GM19372 (cell line): ENCODE measurements around the gene C5orf58.
"Not testable (repeated sequence)": the region's sequence is repeated elsewhere in the genome, so short reads cannot be mapped to it uniquely, and the experiment has no call there.

ENCODE experiments used
- ATAC-seq: cut with Tn5 transposase; IDR thresholded peaks from one replicate; pipeline ENCODE4 v1.9.1; 2021; ENCODE audit warnings: mild to moderate bottlenecking, low read depth, moderate library complexity; ENCODE audit not compliant: unreplicated experiment

The C5orf58 gene

DNA sequence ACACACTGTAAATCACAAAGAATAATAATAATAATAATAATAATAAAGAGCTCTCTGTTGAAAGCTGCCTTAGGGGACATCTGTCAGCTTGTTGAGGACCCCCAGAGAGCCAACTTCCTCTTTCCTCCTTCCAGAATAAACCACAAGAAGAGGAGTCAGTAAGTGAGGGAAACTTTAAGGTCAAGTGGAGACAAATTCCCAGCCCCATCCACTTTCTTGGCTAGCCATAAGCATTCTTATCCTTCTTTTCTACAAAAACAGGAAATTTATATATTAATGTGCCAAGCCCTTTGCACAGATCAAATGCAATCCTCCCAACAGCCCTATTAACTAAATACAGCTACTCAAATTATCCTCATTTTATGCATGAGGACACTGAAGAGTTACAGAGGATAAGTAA, 9.4 kb upstream of the C5orf58 start:
- no peak for ATAC-seq

DNA sequence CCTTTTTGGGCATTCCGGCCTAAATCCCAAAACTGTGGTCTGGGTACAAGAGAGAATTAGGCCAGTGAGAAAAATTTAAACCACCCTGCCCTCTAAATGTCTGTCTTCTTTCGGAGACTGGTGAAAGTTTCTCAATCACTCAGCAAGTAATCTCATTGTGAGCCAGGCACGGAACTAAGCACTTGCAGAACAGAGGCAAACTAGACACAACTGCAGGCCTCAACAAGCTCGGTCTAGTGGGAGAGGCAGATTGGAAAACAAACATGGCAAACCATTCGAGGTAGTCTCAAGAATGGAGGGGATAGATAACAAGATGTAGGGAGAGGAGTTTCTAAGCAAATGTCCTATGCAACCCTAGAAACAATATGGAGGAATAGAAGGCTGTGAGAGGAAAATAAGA, 8.9 kb upstream of the C5orf58 start:
- ATAC-seq = no peak

DNA sequence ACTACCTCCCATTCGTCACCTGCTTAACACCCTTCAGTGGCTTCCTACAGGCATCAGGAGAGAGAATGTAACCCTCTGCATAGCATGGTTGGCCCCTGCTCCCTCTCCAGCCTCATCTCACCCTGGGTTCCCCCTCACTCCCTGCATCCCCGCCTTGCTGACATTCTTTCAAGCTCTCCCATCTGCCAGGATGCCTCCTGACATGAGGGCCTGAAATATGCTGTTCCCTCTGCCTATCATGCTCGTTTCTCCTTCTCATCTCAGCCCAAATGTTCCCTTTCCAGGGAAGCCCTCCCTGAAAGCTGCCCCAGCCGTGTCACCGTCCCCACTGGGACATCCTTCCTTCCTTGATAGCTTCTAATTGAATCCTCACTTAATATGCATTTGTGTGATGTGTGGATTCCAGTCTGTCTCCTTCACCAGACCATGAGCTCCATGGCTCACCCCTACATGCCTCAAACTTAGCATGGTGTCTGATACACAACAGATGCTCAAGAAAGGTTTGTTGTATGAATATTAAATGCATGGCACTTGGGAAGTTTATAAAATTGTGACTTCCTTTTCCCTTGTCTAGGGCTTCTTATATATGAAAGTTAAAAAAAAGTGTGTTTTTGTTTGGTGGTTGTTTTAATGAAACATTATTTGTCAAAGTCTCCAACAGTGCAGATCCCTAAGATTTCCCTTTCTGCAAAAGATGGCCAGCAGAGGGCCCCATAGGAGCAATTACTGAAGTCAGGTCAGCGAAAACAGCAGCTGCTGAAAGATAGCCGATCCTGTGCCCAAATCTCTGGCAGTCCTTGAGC, 7.3 kb upstream of the C5orf58 start:
- no peak for ATAC-seq

DNA sequence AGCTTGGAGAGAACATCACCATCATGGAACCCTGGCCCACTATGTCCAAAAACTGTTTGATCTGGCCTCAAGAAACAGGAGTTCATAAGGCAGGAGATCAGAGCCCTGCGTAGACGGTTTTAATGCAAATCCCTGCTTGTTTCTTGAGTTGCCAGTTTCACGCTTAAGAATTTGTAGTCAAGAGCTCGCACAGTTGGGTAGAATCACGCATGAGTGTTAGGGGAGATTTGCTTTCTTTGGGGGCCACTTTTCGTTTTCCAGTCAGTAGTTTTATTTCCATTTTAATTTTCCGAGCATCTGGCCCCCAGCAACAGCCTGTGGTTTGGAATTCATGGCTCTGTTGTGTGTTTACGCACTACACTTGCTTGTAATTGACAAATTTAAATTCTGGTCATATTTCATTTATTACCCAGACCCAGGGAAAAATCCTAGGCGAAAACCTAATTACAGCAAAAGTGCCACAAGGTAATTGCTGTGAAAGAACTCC, 6.6 kb upstream of the C5orf58 start:
- ATAC-seq = no peak

DNA sequence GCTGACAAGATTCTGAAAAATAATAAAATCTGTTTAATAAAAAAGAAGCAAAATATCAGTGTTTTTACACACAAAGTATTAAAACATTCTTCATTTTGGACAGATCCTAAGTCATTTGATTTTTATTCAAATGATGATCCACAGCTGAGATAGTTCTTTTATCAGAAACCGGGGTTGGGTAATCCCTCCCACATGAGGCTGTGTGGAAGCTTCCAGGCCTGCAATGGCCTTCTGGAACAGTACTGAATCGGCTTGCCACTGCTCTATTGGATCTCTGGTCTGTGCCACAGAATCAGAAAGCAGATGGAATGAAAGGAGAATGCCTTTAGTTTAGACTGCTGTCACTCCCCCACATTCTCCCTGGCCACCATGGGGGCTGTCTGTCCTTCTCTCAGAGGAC, 6.1 kb upstream of the C5orf58 start:
- ATAC-seq = no peak

DNA sequence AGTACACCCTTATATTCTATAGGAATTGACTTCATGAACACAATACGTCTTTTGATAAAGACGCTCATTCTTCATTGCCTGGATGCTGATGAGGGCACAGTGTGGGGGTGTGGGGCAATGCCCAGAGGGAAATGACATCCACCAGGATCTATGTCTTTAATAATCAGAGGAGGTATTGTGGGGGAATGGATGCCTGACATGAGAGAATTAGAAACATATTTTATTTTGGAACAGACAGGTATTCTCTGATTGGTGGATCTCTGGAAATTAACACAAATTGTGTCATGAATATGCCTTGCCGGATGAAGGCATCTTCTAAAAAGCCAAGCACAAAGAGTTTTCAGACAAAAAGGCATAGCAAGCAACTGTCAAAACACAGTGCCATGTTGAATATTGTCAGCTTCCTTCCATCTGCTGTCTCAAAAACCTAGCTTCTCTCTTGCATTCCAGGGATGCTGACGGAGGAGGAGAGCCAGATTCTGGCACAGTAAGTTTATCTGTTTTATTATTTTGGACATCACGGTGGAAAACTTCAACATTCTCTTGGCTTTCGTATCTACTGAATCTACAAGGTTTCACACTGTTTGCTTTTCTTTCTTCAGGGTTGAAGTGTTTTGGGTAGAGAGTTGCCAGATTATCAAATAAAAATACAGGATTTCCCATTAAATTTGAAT, 3.9 kb upstream of the C5orf58 start:
- no peak for ATAC-seq

DNA sequence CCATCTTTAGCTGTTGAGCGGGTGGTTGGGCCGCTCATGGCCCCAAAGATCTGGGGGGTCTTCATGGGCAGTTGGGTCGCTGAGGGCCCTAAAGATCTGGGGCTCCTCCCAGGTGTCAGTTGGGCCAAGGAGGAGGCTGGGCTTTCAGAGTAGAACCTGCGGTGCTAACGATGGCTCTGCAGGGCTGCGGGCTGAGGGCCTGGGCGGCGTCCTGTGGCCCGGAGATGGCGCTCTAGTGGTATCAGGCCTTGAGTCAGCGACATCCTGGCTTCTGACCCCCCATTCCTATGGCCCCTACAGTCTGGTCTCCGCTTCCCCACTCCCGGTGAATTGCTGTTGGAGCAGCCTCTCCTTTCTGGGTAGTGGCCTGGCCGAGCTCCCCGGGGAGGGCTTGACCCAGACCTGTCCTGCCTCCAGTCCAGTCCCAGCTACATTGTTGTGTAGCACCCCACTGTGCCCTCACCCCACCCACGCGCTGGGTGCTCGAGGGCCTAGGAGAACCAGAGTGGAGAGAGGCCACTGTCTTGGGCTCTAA, 640 bp downstream of the C5orf58 start:
- ATAC-seq = no peak

DNA sequence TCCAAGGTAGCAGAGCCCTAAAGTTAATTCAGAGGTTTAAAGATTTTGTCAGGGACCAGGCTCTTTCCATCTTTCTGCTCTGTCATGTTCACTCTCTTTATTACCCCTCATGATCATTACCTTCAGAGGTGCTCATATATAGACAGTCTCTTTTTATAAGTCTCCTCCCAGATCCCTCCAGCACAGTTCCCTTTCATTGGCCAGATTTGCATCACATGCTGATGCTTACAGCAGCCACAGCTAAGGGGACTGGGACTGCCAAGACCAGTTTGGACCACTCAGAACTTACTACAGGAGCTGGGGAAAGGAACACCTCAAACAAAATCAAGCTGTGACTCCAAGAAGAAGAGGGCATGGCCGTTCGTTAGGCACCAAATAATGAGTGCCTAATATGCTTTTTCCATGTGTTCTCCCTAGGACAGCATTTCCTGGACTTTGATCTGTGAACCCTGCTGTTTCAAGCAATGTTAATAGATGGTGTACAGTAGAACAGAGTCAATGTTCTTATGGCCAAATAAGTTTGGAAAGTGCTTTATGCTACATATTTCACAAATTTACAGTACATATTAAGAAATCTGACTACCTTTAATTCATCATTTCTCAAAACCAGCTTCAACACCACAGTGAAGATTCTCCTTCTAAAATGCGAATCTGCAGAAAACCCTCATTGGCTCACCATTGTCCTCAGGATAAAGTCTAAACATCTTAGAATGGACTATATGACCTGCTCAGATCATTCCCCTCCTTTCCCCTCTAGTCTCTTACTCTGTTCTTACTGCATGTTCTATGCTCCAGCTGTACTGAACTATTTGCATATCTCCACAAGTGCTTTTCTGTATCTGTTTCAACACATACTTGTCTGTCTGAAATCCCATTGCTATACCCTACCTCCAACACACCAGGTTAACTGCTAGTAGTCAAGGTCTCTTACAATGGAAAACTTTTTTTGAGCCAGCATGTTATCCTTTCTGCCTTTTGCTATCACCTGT, 3.4 kb downstream of the C5orf58 start:
- no peak for ATAC-seq

DNA sequence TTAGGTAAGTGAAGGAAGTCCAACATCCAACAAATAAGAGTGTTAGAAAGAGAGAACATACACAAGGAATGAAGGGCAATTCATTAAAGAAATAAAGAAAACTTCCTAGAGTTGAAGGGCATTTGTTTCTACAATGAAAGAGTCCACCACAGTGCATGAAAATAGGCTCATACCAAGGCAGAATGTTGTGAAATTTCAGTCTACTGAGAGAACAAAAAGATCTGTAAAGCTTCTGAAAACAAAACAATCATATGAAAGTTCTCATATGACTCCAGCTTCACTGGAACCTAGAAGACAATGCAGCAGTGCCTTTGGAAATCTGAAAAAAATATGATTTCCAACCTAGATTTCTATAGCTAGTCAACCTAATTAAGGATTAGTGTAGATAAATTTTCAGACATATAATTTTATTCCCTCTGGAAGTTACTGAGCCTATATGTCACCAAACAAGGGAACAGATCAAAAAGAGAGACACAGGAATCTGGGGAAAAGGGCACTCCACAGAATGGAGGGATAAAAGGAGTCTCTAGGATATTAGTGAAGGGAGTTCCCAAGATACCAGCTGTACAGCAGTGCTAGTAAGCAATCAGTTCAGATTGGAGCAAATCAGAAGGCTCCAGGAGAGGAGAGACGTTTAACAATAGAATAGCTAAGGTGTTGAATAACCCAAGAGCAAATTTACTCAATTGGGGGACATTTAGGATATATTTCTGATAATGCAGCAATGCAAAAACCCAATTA, 5.8 kb downstream of the C5orf58 start:
- ATAC-seq = no peak

DNA sequence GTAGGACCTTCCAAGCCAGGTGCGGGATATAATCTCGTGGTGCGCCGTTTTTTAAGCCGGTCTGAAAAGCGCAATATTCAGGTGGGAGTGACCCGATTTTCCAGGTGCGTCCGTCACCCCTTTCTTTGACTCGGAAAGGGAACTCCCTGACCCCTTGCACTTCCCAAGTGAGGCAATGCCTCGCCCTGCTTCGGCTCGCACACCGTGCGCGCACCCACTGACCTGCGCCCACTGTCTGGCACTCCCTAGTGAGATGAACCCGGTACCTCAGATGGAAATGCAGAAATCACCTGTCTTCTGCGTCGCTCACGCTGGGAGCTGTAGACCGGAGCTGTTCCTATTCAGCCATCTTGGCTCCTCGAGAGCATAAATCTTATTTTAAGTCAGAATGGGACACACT, 12.7 kb downstream of the C5orf58 start:
- not testable (repeated sequence) for ATAC-seq

DNA sequence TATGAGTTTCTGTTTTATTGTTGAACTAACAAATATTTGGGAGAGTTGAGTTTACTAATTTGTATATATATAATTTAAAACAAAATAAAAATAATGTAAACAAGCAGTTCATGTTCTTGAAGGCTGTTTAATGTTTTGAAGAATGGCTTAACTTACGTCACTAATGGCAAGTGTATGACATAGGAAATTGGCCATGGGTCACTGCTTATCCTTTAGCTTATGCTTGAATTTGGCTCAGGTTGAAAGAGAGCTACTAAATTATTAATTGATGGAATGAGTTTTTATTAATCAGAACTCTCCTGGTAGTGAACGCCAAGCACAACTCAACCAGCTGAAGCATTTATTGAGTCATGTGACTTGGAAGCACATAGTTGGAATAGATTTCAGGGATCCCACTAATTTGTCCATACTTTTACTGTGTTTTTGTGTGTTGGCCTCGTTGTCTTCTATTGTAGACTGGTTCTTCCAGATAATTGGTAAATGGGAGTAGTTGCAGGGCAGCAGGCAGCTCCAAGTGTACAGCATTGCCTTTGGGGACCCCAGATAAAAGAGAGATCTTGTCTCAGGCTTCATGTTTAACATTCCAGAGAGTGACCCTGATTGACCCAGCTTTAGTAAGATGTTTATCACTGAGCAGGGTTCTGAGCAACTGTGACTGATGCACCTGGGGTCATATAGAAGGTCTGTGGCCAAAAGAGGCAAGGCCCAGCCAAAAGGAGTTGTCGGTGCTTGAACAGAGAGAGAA, 13.5 kb downstream of the C5orf58 start:
- no peak for ATAC-seq

DNA sequence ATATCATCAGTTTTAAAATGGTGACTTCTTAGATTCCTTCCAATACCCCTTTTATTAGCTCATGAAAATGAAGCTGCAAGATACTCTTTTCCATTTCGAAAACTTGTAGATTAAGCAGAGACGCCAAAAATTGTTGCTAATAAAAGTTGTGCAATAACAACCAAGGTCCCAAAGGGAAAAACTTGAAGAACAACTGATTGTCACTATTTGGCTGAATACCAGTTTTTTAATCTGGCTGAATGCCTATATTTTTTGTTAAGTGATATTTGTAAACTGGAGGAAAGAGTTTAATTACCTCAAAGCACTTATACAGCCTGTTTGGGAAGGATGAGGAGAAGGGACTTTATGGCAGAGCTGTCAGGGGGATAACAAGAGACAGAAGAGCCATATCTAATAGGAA, 14.6 kb downstream of the C5orf58 start:
- no peak for ATAC-seq

DNA sequence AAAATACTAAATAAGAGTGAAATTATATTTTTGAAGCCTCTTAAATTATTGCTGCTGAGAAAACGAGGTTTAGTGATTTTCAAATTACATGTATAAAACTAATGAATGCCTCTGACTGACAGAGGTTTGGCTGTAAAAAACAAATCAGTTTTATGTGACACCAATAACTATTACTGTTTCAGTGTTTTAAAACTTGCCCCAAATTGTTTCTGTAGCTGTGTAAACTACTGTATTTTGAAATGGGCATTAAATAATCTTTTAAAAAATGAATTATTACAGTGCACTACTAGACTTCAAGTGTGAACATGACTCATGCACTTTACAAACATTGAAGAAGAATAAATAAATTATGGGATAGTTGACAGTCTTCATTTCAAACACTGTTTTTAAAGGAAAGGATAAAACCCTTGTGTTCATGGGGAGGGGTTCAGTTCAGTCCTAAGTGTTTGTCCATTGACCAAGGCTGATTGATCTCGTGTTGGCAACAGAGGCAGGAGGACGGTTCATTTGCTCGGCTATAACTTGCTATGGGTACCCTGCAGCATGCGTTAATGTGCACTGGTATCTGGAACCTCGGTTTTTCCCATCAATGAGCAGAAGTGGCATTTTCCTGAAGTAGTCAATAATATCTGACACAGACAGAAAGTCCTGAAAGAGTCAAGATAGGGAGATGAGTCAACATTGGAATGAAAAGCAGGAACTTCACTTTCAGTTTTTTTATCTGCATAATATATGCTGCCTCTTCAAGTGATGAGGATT, 15.6 kb downstream of the C5orf58 start:
- ATAC-seq = no peak

DNA sequence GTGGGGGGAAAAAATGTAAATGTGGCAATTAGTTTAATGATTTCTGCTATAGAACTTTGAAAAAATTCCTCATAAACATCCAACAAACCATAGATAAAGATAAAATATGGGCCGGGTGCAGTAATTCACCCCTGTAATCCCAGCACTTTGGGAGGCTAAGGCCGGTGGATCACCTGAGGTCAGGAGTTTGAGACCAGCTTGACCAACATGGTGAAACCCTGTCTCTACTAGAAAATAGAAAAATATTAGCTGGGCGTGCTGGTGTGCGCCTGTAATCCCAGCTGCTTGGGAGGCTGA, 16.1 kb downstream of the C5orf58 start:
- ATAC-seq = not testable (repeated sequence)

DNA sequence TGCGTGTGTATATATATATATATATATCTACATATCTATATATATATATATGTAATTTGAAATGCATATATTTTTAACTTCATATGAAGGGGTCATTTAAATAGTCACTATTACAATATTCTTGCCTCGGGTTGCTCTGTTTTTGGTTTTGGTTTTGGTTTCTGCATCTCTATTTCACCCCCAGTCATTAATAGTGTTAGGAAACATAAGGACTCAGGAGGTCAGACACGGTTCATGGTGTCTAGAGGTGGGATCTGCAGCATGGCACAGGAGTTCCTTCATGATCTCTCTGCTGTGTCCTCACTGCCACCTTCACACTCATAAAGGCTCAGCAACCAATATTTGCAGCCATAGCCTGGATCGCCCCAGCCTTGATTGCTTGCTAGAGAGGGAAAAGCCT, 16.6 kb downstream of the C5orf58 start:
- no peak for ATAC-seq

DNA sequence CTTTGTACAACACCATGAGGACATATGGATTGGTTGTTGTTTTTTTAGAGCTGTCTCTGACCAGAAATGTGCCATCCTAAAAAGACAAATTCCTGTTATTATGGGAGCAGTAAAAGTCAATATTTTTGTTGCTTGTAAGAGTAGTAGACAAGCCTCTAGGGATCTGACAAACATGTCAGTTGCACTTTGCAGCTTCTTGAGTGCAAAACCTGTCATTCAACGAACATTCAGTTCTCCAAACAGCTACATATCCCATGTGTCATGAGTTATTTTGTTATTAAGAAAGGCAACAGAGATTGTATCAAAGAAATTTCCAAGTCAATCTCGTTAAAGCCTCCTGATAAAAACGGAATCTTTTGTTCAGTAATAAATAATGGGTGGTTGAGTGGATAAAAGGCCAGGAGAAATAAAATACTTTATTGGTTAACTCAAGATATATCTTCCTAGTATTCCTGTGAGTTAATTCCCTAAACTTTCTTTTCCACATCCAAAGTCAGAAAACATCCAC, 18.1 kb downstream of the C5orf58 start:
- no peak for ATAC-seq

DNA sequence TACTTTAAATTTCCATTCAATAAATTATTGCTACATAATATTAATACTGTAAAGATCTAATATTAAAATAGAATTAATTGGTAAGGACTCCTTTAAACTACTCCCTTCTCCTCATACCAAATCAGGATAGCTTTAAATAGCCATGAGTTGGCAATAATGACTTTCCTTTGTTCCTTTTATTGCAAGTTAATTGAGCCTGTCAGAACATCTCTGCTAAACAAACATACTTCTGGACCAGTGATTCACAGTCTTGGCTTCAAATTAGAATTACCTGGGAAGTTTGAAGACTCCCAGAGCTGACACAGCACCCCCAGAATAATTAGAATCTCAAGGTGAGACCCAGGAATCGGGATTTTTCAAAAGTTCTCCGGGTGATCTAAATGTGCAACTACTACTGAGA, 18.7 kb downstream of the C5orf58 start:
- ATAC-seq = no peak

DNA sequence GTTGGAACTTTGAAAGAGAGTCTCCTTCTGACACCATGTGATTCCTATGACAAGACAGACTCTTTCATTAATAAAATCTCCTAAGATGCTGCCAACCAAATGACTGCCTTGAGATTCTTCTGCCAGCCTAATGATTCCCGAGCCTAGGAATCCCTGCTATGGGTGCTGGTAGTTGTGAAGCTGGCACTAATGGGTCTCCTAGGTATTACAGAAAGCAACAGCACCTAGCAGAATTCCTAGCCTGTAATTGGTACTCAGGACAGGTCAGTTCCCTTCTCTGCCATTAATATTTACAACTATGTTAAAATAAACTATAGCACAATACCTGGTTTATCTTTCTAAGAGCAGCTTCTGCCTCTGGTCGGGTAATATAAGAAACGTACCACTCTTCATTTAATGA, 19.3 kb downstream of the C5orf58 start:
- ATAC-seq = no peak
